ENCODE results near the gene LILRA5. TPM values are rescaled to one million over a fixed set of nuclear protein-coding genes. Genes with fewer than 3 reads are reported as not detected.

The LILRA5 gene
- total and polyA plus RNA-seq, 2 of the 13 experiments (the other 11 are each of a cell fraction or from before 2014, with no cell fraction given), result not detected

- H3K4me1 ChIP-seq (ENCODE audit: insufficient read depth, low read length), result no peaks in the 10 kb centered on the region
- H3K36me3 ChIP-seq (replicated peaks in 1 of 2; ENCODE audit: control insufficient read depth in 1 of 2, insufficient read depth in 2 of 2, low read length in 2 of 2), result no peaks in the 10 kb centered on the region
- intact Hi-C loops (cut with micrococcal nuclease; ENCODE audit: unreplicated experiment) (no loop called here), in situ Hi-C loops (cut with HindIII; ENCODE audit: extremely low pct_ligation_motif_present, low pct_unique_long_range_greater_than_20kb) (no loop called here)
- no peaks in the 10 kb centered on the region for H3K79me2 ChIP-seq (ENCODE audit: insufficient read depth, low read length)
- H3K4me3 ChIP-seq (replicated peaks in 1 of 3; ENCODE audit: insufficient read depth in 1 of 3, low read depth in 2 of 3, low read length in 3 of 3), result no peak overlapping the region
- H3K27me3 ChIP-seq (ENCODE audit: control insufficient read depth in 1 of 2, insufficient read depth in 2 of 2, low read length in 2 of 2), result peaks cover 2 to 8% of the 10 kb centered on the region in 2 experiments; a peak in 3 of 5 replicates
- H2AFZ ChIP-seq (ENCODE audit: low read length), result no peak overlapping the region
- ChIA-PET POLR2A (no interaction called here), CTCF (ENCODE audit: low intra/inter-chr PET ratio, low total read pairs) (no interaction called here)
- no TSS peak for BruUV-seq (replicated peaks)
- no peak overlapping the region for H3K4me2 ChIP-seq (ENCODE audit: low read depth, low read length)
- no peak overlapping the region for H3K9ac ChIP-seq (ENCODE audit: insufficient read depth, low read depth, low read length)
- 11% methylated on average over 3 of the region's 5 CpGs for WGBS (ENCODE audit: low lambda C conversion rate)
- FAIRE-seq (no peak), ATAC-seq (no peak), DNase-seq (ENCODE audit: low spot score) (no peak)
- TF ChIP-seq ZNF138 (CRISPR knock-in tag; IDR thresholded peaks at IDR 0.05; ENCODE audit: low read depth) (no peak), ZNF597 (CRISPR knock-in tag; IDR thresholded peaks at IDR 0.05) (no peak), ATF7-NPFF (CRISPR knock-in tag; IDR thresholded peaks at IDR 0.05; ENCODE audit: low read depth) (no peak), ZBTB46 (CRISPR knock-in tag; IDR thresholded peaks at IDR 0.05; ENCODE audit: borderline replicate concordance) (no peak), HMGA1 (CRISPR knock-in tag; conservative IDR thresholded peaks at IDR 0.05) (no peak), TBP (CRISPR knock-in tag; IDR thresholded peaks at IDR 0.05) (no peak), KDM6A (CRISPR knock-in tag; IDR thresholded peaks at IDR 0.05; ENCODE audit: low read depth) (no peak), HNRNPUL1 (IDR thresholded peaks at IDR 0.05; ENCODE audit: low read depth, low read length) (no peak), TFAP4 (IDR thresholded peaks at IDR 0.05; ENCODE audit: borderline replicate concordance, low read depth) (no peak), ZNF552 (CRISPR knock-in tag; IDR thresholded peaks at IDR 0.05; ENCODE audit: borderline replicate concordance) (no peak)
- TF ChIP-seq, protein P1, sequence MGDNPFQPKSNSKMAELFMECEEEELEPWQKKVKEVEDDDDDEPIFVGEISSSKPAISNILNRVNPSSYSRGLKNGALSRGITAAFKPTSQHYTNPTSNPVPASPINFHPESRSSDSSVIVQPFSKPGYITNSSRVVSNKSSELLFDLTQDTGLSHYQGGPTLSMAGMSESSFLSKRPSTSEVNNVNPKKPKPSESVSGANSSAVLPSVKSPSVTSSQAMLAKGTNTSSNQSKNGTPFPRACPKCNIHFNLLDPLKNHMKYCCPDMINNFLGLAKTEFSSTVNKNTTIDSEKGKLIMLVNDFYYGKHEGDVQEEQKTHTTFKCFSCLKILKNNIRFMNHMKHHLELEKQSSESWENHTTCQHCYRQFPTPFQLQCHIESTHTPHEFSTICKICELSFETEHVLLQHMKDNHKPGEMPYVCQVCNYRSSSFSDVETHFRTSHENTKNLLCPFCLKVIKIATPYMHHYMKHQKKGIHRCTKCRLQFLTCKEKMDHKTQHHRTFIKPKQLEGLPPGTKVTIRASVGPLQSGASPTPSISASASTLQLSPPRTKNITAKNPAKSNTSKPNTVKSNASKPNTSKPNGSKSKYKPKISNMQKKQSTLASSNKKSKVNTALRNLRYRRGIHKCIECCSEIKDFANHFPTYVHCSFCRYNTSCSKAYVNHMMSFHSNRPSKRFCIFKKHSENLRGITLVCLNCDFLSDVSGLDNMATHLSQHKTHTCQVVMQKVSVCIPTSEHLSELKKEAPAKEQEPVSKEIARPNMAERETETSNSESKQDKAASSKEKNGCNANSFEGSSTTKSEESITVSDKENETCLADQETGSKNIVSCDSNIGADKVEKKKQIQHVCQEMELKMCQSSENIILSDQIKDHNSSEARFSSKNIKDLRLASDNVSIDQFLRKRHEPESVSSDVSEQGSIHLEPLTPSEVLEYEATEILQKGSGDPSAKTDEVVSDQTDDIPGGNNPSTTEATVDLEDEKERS (CRISPR knock-in tag; IDR thresholded peaks at IDR 0.05), result no peak
- no peaks in the 10 kb centered on the region for H3K9me3 ChIP-seq (ENCODE audit: low read length)
- H4K20me1 ChIP-seq (ENCODE audit: insufficient read depth, low read length), result no peaks in the 10 kb centered on the region
- no peak overlapping the region for H3K27ac ChIP-seq (ENCODE audit: extremely low read length, insufficient read depth, low read length)
These were observed 2.4 kb downstream of the LILRA5 start for GRCh38 chr19:54310543-54310942.
